HepG2 (cell line): ENCODE measurements around the gene ZNF584. TPM values are rescaled to one million over a fixed set of nuclear protein-coding genes. Genes with fewer than 3 reads are reported as not detected.

Experiments
- AHR ChIP-seq: IDR thresholded peaks from 2 replicates; pipeline ENCODE4 v1.6.1; 2018; ENCODE audit warnings: missing genetic modification reagents, missing compliant biosample characterization
- KDM5B ChIP-seq: sonication (generic); formaldehyde crosslinking; IDR thresholded peaks from 2 replicates; pipeline ENCODE4 v1.4.0; 2020; ENCODE audit warnings: missing genetic modification reagents, mild to moderate bottlenecking, borderline replicate concordance
- RELA ChIP-seq: sonication (generic); formaldehyde crosslinking; IDR thresholded peaks from 2 replicates; pipeline ENCODE4 v1.4.0; 2020; ENCODE audit warnings: missing genetic modification reagents
- SKI ChIP-seq: fragments of 450-650 bp; IDR thresholded peaks from one replicate; pipeline ENCODE4 v1.6.1; 2018; ENCODE audit warnings: mild to moderate bottlenecking; ENCODE audit not compliant: partially characterized antibody
- ZFP41 ChIP-seq: sonication (generic); formaldehyde crosslinking; IDR thresholded peaks from 2 replicates; pipeline ENCODE4 v1.4.0; 2020; ENCODE audit warnings: mild to moderate bottlenecking, missing genetic modification reagents, borderline replicate concordance
- ZNF253 ChIP-seq: sonication (generic); formaldehyde crosslinking; IDR thresholded peaks from 2 replicates; pipeline ENCODE4 v1.8.0; 2022; ENCODE audit warnings: mild to moderate bottlenecking, missing genetic modification reagents, borderline replicate concordance
- ZNF282 ChIP-seq: fragments of 450-650 bp; IDR thresholded peaks from 2 replicates; pipeline ENCODE4 v1.6.1; 2018; ENCODE audit not compliant: partially characterized antibody
- ZNF598 ChIP-seq: sonication (generic); formaldehyde crosslinking; IDR thresholded peaks from 2 replicates; pipeline ENCODE4 v1.5.1; 2020; ENCODE audit warnings: mild to moderate bottlenecking, missing genetic modification reagents, borderline replicate concordance
- ZNF605 ChIP-seq: sonication (generic); formaldehyde crosslinking; IDR thresholded peaks from 2 replicates; pipeline ENCODE4 v1.8.0; 2022; ENCODE audit warnings: mild to moderate bottlenecking, missing genetic modification reagents
- ZNF781 ChIP-seq: sonication (generic); formaldehyde crosslinking; IDR thresholded peaks from 2 replicates; pipeline ENCODE4 v1.5.1; 2020; ENCODE audit warnings: borderline replicate concordance, mild to moderate bottlenecking, missing genetic modification reagents; ENCODE audit errors: not compliant biosample characterization
- ZSCAN22 ChIP-seq: sonication (generic); formaldehyde crosslinking; IDR thresholded peaks from 2 replicates; pipeline ENCODE4 v1.4.0; 2020; ENCODE audit warnings: mild to moderate bottlenecking, missing genetic modification reagents
- polyA plus RNA-seq, 8 experiments: library from polyadenylated mRNA; depleted of rRNA in 3 of 8; stranded (reverse) in 7 of 8; unstranded in 1 of 8; fragments of >200 nt; fragmentation: Illumina TruSeq in 4 of 8; extraction: Trizol in 4 of 8; gene quantifications; 2 replicates each; pipeline versions ENCODE4 v1.2.1 to v1.2.3, GENCODE V29; 2011 to 2016; ENCODE audit warnings: low read depth in 4 of 8, missing spikeins in 1 of 8, mixed read lengths in 1 of 8; ENCODE audit not compliant: insufficient read depth in 1 of 8
- total RNA-seq, 5 experiments: library from RNA; depleted of rRNA; stranded (reverse); fragments of >200 nt; fragmentation: Illumina TruSeq; extraction: Trizol; gene quantifications; 2 replicates each; pipeline ENCODE4 v1.2.3, GENCODE V29; 2016; ENCODE audit warnings: low read depth in 1 of 5
- TF ChIP-seq, protein P1 (sequence below), 2 experiments: sonication (generic) in 1 of 2; formaldehyde crosslinking in 1 of 2; IDR thresholded peaks; 2 replicates each; pipeline versions ENCODE4 v1.6.1 to v1.9.0; 2014 to 2022; ENCODE audit warnings: antibody characterized with exemption in 1 of 2, borderline replicate concordance in 1 of 2, inconsistent platforms in 1 of 2, low read depth in 1 of 2, missing genetic modification reagents in 1 of 2
- TF ChIP-seq, protein P2 (sequence below): sonication (generic); formaldehyde crosslinking; IDR thresholded peaks from 2 replicates; pipeline ENCODE4 v1.8.0; 2022; ENCODE audit warnings: missing genetic modification reagents, mild to moderate bottlenecking, moderate library complexity, borderline replicate concordance
- TF ChIP-seq, protein P3 (sequence below): sonication (generic); formaldehyde crosslinking; conservative IDR thresholded peaks from 2 replicates; pipeline ENCODE4 v1.4.0; 2020; ENCODE audit warnings: missing genetic modification reagents
- TF ChIP-seq, protein P4 (sequence below): sonication (generic); formaldehyde crosslinking; IDR thresholded peaks from 2 replicates; pipeline ENCODE4 v1.4.0; 2020; ENCODE audit warnings: mild to moderate bottlenecking, missing genetic modification reagents

Gene ZNF584
- total and polyA plus RNA-seq, 2 of the 13 experiments (the other 11 are each of a cell fraction or from before 2014, with no cell fraction given) = 2.4 to 7.0 TPM

DNA sequence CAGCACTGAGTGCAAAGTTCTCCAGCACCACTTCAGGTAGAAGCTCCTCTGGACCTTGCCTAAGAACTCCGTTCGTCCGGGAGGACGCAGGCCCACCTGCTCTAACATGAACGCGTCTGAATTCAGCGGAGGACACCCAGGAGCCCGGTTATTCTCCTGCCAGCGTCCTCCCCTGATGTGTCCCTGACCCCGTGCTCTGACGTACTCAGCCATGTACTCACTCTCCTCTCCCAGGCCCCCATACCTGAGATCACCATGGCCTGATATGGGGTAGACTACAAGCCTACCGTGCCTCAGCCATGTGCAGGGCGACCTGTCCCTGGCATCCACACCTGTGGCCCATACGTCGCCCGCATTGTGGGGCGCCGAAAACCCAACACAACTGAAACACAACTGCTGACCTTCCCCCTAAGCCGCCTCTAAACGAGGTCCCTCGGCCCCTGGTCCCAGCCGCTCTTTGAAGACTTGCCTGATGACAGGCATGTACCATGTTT lies 744 bp upstream of the ZNF584 start (continued):
- TF ChIP-seq ZNF605 (CRISPR knock-in tag) (no peak), ZFP41 (CRISPR knock-in tag) (no peak), ZNF781 (CRISPR knock-in tag) (no peak), SKI (no peak), RELA (CRISPR knock-in tag) (no peak), AHR (no peak), KDM5B (CRISPR knock-in tag) (no peak), ZNF282 (no peak), ZSCAN22 (no peak), ZNF253 (no peak), ZNF598 (CRISPR knock-in tag) (no peak)
- TF ChIP-seq, protein P1, sequence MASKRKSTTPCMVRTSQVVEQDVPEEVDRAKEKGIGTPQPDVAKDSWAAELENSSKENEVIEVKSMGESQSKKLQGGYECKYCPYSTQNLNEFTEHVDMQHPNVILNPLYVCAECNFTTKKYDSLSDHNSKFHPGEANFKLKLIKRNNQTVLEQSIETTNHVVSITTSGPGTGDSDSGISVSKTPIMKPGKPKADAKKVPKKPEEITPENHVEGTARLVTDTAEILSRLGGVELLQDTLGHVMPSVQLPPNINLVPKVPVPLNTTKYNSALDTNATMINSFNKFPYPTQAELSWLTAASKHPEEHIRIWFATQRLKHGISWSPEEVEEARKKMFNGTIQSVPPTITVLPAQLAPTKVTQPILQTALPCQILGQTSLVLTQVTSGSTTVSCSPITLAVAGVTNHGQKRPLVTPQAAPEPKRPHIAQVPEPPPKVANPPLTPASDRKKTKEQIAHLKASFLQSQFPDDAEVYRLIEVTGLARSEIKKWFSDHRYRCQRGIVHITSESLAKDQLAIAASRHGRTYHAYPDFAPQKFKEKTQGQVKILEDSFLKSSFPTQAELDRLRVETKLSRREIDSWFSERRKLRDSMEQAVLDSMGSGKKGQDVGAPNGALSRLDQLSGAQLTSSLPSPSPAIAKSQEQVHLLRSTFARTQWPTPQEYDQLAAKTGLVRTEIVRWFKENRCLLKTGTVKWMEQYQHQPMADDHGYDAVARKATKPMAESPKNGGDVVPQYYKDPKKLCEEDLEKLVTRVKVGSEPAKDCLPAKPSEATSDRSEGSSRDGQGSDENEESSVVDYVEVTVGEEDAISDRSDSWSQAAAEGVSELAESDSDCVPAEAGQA (IDR thresholded peaks at IDR 0.05; ENCODE audit: low read depth) = no peak
- TF ChIP-seq, protein P1 (CRISPR knock-in tag; IDR thresholded peaks at IDR 0.05; ENCODE audit: borderline replicate concordance) = no peak
- TF ChIP-seq, protein P2, sequence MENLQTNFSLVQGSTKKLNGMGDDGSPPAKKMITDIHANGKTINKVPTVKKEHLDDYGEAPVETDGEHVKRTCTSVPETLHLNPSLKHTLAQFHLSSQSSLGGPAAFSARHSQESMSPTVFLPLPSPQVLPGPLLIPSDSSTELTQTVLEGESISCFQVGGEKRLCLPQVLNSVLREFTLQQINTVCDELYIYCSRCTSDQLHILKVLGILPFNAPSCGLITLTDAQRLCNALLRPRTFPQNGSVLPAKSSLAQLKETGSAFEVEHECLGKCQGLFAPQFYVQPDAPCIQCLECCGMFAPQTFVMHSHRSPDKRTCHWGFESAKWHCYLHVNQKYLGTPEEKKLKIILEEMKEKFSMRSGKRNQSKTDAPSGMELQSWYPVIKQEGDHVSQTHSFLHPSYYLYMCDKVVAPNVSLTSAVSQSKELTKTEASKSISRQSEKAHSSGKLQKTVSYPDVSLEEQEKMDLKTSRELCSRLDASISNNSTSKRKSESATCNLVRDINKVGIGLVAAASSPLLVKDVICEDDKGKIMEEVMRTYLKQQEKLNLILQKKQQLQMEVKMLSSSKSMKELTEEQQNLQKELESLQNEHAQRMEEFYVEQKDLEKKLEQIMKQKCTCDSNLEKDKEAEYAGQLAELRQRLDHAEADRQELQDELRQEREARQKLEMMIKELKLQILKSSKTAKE (CRISPR knock-in tag) = no peak
- TF ChIP-seq, protein P3, sequence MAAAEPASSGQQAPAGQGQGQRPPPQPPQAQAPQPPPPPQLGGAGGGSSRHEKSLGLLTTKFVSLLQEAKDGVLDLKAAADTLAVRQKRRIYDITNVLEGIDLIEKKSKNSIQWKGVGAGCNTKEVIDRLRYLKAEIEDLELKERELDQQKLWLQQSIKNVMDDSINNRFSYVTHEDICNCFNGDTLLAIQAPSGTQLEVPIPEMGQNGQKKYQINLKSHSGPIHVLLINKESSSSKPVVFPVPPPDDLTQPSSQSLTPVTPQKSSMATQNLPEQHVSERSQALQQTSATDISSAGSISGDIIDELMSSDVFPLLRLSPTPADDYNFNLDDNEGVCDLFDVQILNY (CRISPR knock-in tag) = no peak
- TF ChIP-seq, protein P4, sequence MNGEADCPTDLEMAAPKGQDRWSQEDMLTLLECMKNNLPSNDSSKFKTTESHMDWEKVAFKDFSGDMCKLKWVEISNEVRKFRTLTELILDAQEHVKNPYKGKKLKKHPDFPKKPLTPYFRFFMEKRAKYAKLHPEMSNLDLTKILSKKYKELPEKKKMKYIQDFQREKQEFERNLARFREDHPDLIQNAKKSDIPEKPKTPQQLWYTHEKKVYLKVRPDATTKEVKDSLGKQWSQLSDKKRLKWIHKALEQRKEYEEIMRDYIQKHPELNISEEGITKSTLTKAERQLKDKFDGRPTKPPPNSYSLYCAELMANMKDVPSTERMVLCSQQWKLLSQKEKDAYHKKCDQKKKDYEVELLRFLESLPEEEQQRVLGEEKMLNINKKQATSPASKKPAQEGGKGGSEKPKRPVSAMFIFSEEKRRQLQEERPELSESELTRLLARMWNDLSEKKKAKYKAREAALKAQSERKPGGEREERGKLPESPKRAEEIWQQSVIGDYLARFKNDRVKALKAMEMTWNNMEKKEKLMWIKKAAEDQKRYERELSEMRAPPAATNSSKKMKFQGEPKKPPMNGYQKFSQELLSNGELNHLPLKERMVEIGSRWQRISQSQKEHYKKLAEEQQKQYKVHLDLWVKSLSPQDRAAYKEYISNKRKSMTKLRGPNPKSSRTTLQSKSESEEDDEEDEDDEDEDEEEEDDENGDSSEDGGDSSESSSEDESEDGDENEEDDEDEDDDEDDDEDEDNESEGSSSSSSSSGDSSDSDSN (CRISPR knock-in tag) = peak; percentile 13; the same call in 1 of the 2 replicates
